ENCODE measurements around the gene CNIH2. TPM values are rescaled to one million over a fixed set of nuclear protein-coding genes. Genes with fewer than 3 reads are reported as not detected.

Gene CNIH2
- total and polyA plus RNA-seq, 2 of the 13 experiments (the other 11 are each of a cell fraction or from before 2014, with no cell fraction given) = 0.60 to 0.69 TPM

DNA sequence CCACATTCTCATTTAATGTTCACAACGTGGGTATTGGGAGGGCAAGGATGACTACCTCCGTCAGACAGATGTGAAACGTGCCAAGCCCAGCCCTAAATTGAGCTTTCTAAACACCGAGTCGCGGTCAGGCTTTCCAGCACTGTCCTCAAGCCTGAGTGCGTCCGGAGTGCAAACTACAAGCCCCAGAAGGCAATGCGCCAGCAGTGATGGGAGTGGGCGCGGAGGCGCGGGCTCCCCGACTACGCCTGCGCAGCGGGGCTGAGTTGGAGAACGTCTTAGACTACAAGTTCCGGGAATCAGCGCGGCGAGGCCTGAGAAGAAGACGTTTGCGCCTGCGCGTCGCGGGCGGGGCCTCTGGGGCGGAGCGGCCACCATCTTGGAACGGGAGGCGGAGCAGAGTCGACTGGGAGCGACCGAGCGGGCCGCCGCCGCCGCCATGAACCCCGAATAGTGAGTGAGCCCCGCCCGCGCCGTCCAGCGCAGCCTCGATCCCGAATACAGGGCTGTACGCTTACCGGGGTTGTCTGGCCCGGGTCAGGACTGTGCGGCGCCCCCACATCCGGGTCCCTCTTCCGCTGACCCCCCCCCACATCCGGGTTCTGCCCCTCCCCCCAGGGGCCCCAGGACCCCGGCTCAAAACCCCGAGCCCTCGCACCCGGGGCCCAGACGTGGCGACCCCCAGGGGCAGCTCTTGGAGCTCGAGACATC is 9.6 kb upstream of the CNIH2 start, which contains the start of gene RAB1B (continued):
- TF ChIP-seq NFATC3 (CRISPR knock-in tag; IDR thresholded peaks at IDR 0.05) (peak; percentile 50; the same call in 1 of the 2 replicates), ZNF776 (CRISPR knock-in tag; IDR thresholded peaks at IDR 0.05) (0 out of 2 replicates have a peak, but pooled peaks have one; percentile 59), CSRNP1 (CRISPR knock-in tag; IDR thresholded peaks at IDR 0.05) (no peak; the same call in 1 of the 2 replicates), SPEN (CRISPR knock-in tag; IDR thresholded peaks at IDR 0.05; ENCODE audit: low read depth) (peak; percentile 64; the same call in 1 of the 2 replicates), IKZF4 (CRISPR knock-in tag; IDR thresholded peaks at IDR 0.05; ENCODE audit: borderline replicate concordance, low read depth, not compliant biosample characterization) (peak; percentile 40), ZNF749 (CRISPR knock-in tag; IDR thresholded peaks at IDR 0.05; ENCODE audit: borderline replicate concordance) (0 out of 2 replicates have a peak, but pooled peaks have one; percentile 26), AHR (CRISPR knock-in tag; IDR thresholded peaks at IDR 0.05) (no peak), ZNF337 (CRISPR knock-in tag; IDR thresholded peaks at IDR 0.05; ENCODE audit: borderline replicate concordance, low read depth) (no peak), NR2F6 (IDR thresholded peaks at IDR 0.05) (no peak), NR2F6 (CRISPR knock-in tag; IDR thresholded peaks at IDR 0.05) (0 out of 2 replicates have a peak, but pooled peaks have one; percentile 6), FLYWCH1 (CRISPR knock-in tag; IDR thresholded peaks at IDR 0.05) (no peak), ZSCAN21 (CRISPR knock-in tag; IDR thresholded peaks at IDR 0.05; ENCODE audit: borderline replicate concordance) (no peak), ZNF530 (CRISPR knock-in tag; IDR thresholded peaks at IDR 0.05; ENCODE audit: low read depth) (no peak), ZBTB38 (CRISPR knock-in tag; IDR thresholded peaks at IDR 0.05) (no peak), RFXANK (CRISPR knock-in tag; IDR thresholded peaks at IDR 0.05) (no peak), CENPBD1 (CRISPR knock-in tag; IDR thresholded peaks at IDR 0.05; ENCODE audit: borderline replicate concordance, low read depth) (no peak), ZNF207 (IDR thresholded peaks at IDR 0.05; ENCODE audit: borderline replicate concordance) (no peak), ZNF280D (CRISPR knock-in tag; IDR thresholded peaks at IDR 0.05) (no peak)
- TF ChIP-seq, protein P1, sequence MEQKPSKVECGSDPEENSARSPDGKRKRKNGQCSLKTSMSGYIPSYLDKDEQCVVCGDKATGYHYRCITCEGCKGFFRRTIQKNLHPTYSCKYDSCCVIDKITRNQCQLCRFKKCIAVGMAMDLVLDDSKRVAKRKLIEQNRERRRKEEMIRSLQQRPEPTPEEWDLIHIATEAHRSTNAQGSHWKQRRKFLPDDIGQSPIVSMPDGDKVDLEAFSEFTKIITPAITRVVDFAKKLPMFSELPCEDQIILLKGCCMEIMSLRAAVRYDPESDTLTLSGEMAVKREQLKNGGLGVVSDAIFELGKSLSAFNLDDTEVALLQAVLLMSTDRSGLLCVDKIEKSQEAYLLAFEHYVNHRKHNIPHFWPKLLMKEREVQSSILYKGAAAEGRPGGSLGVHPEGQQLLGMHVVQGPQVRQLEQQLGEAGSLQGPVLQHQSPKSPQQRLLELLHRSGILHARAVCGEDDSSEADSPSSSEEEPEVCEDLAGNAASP (CRISPR knock-in tag; IDR thresholded peaks at IDR 0.05; ENCODE audit: borderline replicate concordance) = no peak; the same call in 1 of the 2 replicates
- TF ChIP-seq, protein P2, sequence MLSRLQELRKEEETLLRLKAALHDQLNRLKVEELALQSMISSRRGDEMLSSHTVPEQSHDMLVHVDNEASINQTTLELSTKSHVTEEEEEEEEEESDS (CRISPR knock-in tag; IDR thresholded peaks at IDR 0.05; ENCODE audit: borderline replicate concordance) = no peak

All from HepG2 (cell line).